Measurements from ENCODE around the gene MINDY4.

Gene MINDY4

DNA sequence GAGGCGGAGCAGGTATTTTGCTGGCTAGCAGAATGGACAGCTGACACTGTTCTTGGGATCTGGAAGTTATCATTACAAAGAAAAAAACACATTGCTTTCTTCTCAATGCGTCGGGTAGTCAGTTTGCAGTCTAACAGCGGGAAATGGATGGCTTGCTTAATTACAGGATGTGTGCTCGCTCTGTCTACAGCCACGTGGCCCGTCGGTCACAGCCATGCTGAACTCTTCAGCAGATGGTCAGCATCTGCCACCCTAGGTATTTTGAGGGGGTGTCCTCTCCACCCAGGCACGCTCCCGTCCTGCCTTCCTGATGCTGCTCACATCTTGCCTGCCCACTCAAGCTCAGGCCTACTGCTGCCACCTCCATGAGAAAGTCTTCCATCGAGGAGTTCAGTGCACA, 39.6 kb upstream of the MINDY4 start:
- no peak overlapping the region for H3K4me3 ChIP-seq (ENCODE audit: low read depth in 1 of 2, low read length in 1 of 2)
- no peak overlapping the region for H3K27ac ChIP-seq
- no peaks in the 10 kb centered on the region for H3K36me3 ChIP-seq
- H3K4me1 ChIP-seq (ENCODE audit: control insufficient read depth in 1 of 2, insufficient read depth in 1 of 2, low read depth in 1 of 2, low read length in 1 of 2), result no peaks in the 10 kb centered on the region
- H3K27me3 ChIP-seq, result peaks cover 5% of the 10 kb centered on the region
- TF ChIP-seq, protein P1, sequence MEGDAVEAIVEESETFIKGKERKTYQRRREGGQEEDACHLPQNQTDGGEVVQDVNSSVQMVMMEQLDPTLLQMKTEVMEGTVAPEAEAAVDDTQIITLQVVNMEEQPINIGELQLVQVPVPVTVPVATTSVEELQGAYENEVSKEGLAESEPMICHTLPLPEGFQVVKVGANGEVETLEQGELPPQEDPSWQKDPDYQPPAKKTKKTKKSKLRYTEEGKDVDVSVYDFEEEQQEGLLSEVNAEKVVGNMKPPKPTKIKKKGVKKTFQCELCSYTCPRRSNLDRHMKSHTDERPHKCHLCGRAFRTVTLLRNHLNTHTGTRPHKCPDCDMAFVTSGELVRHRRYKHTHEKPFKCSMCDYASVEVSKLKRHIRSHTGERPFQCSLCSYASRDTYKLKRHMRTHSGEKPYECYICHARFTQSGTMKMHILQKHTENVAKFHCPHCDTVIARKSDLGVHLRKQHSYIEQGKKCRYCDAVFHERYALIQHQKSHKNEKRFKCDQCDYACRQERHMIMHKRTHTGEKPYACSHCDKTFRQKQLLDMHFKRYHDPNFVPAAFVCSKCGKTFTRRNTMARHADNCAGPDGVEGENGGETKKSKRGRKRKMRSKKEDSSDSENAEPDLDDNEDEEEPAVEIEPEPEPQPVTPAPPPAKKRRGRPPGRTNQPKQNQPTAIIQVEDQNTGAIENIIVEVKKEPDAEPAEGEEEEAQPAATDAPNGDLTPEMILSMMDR (IDR thresholded peaks at IDR 0.05), result no peak
- no peaks in the 10 kb centered on the region for H3K9me3 ChIP-seq

DNA sequence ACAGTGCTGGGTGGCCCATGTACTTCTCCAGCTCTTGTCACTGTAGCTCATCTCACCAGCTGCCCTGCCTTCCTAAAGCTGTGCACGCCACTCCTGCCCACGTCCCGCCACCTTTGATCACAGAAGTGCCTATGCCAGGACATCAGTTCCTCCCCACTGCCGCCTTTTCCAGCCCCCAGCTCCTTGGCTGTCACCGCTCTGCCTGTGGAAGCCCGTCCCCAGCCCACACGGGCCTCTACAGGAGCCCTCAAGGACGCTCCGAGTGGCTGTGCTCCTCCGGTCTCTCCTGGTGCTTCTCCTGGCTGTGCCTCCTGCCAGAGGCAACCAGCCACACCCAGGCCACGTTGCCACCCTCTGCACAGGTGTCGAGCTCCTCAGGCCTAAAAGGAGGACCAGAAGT, 38.6 kb upstream of the MINDY4 start:
- Histone ChIP-seq H3K4me3 (ENCODE audit: low read depth in 1 of 2, low read length in 1 of 2) (no peak overlapping the region), H3K36me3 (no peaks in the 10 kb centered on the region), H3K4me1 (ENCODE audit: control insufficient read depth in 1 of 2, insufficient read depth in 1 of 2, low read depth in 1 of 2, low read length in 1 of 2) (no peaks in the 10 kb centered on the region)

DNA sequence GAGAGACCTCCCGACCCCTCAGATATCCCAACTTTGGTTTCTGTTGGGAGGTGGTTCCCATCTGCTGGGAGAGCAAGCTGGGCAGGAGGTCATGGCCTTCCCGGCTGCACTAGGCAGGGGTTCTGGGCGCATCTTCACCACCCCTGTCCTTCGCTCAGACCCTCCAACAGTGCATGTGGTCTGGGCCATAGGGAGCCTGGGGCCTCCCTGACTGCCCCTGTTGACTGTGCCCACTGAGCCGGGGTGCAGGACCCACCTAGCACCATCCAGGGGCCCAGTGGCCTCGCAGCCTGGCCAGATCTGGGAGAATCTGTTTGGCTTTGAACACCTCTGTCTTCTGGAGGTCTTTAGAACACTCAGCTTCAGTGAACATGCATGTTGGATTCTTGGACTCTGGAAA, 38.0 kb upstream of the MINDY4 start:
- Histone ChIP-seq H3K27me3 (peaks cover 9% of the 10 kb centered on the region), H3K4me1 (ENCODE audit: control insufficient read depth in 1 of 2, insufficient read depth in 1 of 2, low read depth in 1 of 2, low read length in 1 of 2) (no peaks in the 10 kb centered on the region), H3K36me3 (no peaks in the 10 kb centered on the region), H3K27ac (no peak overlapping the region), H3K9me3 (no peaks in the 10 kb centered on the region), H3K4me3 (ENCODE audit: low read depth in 1 of 2, low read length in 1 of 2) (no peak overlapping the region)
- TF ChIP-seq, protein P1 (IDR thresholded peaks at IDR 0.05), result no peak

More for the DNA sequence above, 38.6 kb upstream of the MINDY4 start:
- Histone ChIP-seq H3K9me3 (no peaks in the 10 kb centered on the region), H3K27me3 (peaks cover 5% of the 10 kb centered on the region), H3K27ac (no peak overlapping the region)
- TF ChIP-seq, protein P1 (IDR thresholded peaks at IDR 0.05), result no peak

DNA sequence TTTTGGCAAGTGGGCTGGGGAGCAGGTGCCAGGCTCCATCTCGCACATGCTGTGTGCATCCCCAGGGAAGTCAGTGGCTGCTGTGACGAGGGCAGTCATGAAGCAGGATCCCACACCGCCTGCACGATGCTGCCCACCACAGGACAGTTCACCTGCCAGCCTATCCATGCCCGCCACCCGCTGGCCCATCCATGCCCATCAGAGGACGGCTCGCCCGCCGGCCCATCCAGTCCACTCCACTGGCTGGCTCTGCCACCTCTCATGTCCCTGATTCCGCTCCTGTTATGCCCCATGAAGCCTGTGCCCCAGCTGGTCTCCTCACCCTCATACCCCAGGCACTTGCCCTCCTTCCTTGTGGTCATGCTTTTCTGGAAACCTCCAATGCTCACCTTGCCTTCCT, 37.5 kb upstream of the MINDY4 start:
- H3K4me3 ChIP-seq (ENCODE audit: low read depth in 1 of 2, low read length in 1 of 2), result no peak overlapping the region
- H3K4me1 ChIP-seq (ENCODE audit: control insufficient read depth in 1 of 2, insufficient read depth in 1 of 2, low read depth in 1 of 2, low read length in 1 of 2), result no peaks in the 10 kb centered on the region
- no peaks in the 10 kb centered on the region for H3K9me3 ChIP-seq
- H3K27ac ChIP-seq, result no peak overlapping the region
- H3K36me3 ChIP-seq, result no peaks in the 10 kb centered on the region
- TF ChIP-seq, protein P1 (IDR thresholded peaks at IDR 0.05), result no peak
- H3K27me3 ChIP-seq, result peaks cover 12% of the 10 kb centered on the region

DNA sequence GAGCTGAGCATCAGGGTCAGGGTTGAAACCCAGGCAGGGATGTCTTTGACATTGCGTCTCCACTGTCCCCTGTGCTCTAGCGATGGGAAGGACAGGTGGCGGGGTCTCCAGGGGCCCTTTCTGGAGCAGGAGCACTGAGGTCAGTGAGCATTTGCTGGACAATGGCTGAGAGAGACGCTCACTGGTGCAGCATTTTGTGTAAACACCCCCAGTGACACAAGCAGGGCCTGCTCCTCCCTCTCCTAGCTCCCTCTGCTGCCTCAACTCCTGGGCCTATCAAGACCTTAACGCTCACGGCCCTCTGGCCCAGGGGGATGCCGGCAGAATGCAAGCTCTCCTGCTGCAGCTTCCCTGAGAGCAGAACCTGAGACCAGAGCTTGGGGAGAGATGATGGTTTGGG, 36.7 kb upstream of the MINDY4 start:
- H3K9me3 ChIP-seq, result no peaks in the 10 kb centered on the region
- H3K4me1 ChIP-seq (ENCODE audit: control insufficient read depth in 1 of 2, insufficient read depth in 1 of 2, low read depth in 1 of 2, low read length in 1 of 2), result no peaks in the 10 kb centered on the region
- H3K4me3 ChIP-seq (ENCODE audit: low read depth in 1 of 2, low read length in 1 of 2), result no peak overlapping the region
- H3K27me3 ChIP-seq, result peaks cover 12% of the 10 kb centered on the region
- H3K27ac ChIP-seq, result no peak overlapping the region
- TF ChIP-seq, protein P1 (IDR thresholded peaks at IDR 0.05), result no peak
- no peaks in the 10 kb centered on the region for H3K36me3 ChIP-seq

DNA sequence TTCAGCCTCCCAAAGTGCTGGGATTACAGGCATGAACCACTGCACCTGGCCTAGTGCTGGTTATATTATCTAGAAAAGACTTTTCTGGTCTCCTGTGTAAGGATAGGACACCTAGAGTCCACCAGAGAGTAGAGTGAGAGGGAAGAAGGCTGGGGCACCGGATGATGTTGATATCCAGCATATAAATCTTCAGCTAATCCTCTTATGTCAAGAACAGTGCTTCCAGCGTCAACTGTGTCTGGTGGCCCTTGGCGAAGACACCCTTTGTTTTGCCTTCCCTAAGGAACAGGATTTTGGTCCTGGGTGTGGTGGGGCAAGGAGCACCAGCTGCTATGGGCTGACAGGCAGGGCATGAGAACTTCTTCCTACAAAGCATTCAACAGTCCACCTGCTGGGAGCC, 35.6 kb upstream of the MINDY4 start:
- peaks cover 12% of the 10 kb centered on the region for H3K27me3 ChIP-seq
- H3K4me1 ChIP-seq (ENCODE audit: control insufficient read depth in 1 of 2, insufficient read depth in 1 of 2, low read depth in 1 of 2, low read length in 1 of 2), result no peaks in the 10 kb centered on the region
- H3K27ac ChIP-seq, result no peak overlapping the region
- H3K36me3 ChIP-seq, result no peaks in the 10 kb centered on the region
- TF ChIP-seq, protein P1 (IDR thresholded peaks at IDR 0.05), result no peak
- no peak overlapping the region for H3K4me3 ChIP-seq (ENCODE audit: low read depth in 1 of 2, low read length in 1 of 2)
- no peaks in the 10 kb centered on the region for H3K9me3 ChIP-seq

Measured in neutrophil (primary cell).